Stomach (tissue), 9 donors: ENCODE data around the gene DRAXIN. TPM values are rescaled to one million over a fixed set of nuclear protein-coding genes. Genes with fewer than 3 reads are reported as not detected.

ENCODE experiments used
- DNase-seq, 2 donors: peaks; one replicate each; pipeline versions ENCODE4 v3.0.0 to v3.0.0-alpha.2; 2013 to 2019
- H3K27ac ChIP-seq, 5 donors: fragments of 200-600 bp in 4 of 5; sonication (generic) in 4 of 5; one replicate each; pipeline ENCODE4 v1.5.1; 2013 to 2019; ENCODE audit warnings: mild to moderate bottlenecking in 1 of 5, moderate library complexity in 1 of 5
- H3K27me3 ChIP-seq, 3 donors: fragments of 200-600 bp; sonication (generic); one replicate each; pipeline ENCODE4 v1.5.1; 2017 to 2019; ENCODE audit warnings: mixed run types in 1 of 3
- H3K36me3 ChIP-seq, 4 donors: fragments of 200-600 bp; sonication (generic); 1 replicate in 3 of 4; 2 replicates in 1 of 4; pipeline ENCODE4 v1.5.1; 2016 to 2019
- H3K4me1 ChIP-seq, 4 donors: fragments of 200-600 bp; sonication (generic); one replicate each; pipeline ENCODE4 v1.5.1; 2016 to 2019
- H3K4me3 ChIP-seq, 4 donors: fragments of 200-600 bp; sonication (generic) in 3 of 4; one replicate each; pipeline ENCODE4 v1.5.1; 2016 to 2019; ENCODE audit warnings: mild to moderate bottlenecking in 1 of 4
- H3K9me3 ChIP-seq, 4 donors: fragments of 200-600 bp; sonication (generic); one replicate each; pipeline ENCODE4 v1.5.1; 2016 to 2019
- EP300 ChIP-seq: sonication (generic); formaldehyde crosslinking; IDR thresholded peaks from one replicate; pipeline ENCODE4 v1.6.1; 2017; ENCODE audit warnings: antibody characterized with exemption
- POLR2A ChIP-seq, 4 donors: fragments of 450-650 bp; IDR thresholded peaks; one replicate each; pipeline ENCODE4 v1.6.1; 2016; ENCODE audit warnings: antibody characterized with exemption in 4 of 4, control low read depth in 2 of 4, mild to moderate bottlenecking in 1 of 4, moderate library complexity in 1 of 4
- POLR2AphosphoS5 ChIP-seq, 3 donors: sonication (generic); formaldehyde crosslinking; IDR thresholded peaks; one replicate each; pipeline ENCODE4 v1.6.1; 2016; ENCODE audit warnings: antibody characterized with exemption in 3 of 3
- WGBS, 5 donors: extraction: QIAGEN DNeasy Blood & Tissue Kit in 3 of 5; methylation state at CpG; one replicate each; pipeline versions ENCODE4 v1.1.5 to v1.1.7; 2013 to 2018; 5-methylcytosine and 5-hydroxymethylcytosine counted together
- intact Hi-C: fragments of 100-400 bp; cut with DNase I; formaldehyde crosslinking; loops from one replicate; pipeline ENCODE4 v1.15.1; 2023; ENCODE audit warnings: low total_unique reads
- polyA plus RNA-seq, 3 donors: library from polyadenylated mRNA; stranded (reverse); fragments of 200-250 nt; gene quantifications; one replicate each; pipeline ENCODE4 v1.2.3, GENCODE V29; 2013
- total RNA-seq, 5 donors: library from RNA; depleted of rRNA; stranded (reverse); fragments of >200 nt; gene quantifications; one replicate each; pipeline versions ENCODE4 v1.1.0 to v1.2.3, GENCODE V29; 2014 to 2016
- TF ChIP-seq, protein P1 (sequence below), 7 experiments: fragments of 450-650 bp in 4 of 7; fragments of 200-600 bp in 3 of 7; sonication (generic) in 3 of 7; IDR thresholded peaks; one replicate each; pipeline ENCODE4 v1.5.1; 2016 to 2019; ENCODE audit warnings: antibody characterized with exemption in 7 of 7, control low read depth in 2 of 7, mild to moderate bottlenecking in 1 of 7
- donor health status: healthy with polysubstance abuse.
- donor health status: Bipolar disorder and iron deficiency.
- donor health status: healthy.

Gene DRAXIN
- total and polyA plus RNA-seq, 8 donors: 0.03 to 0.18 (median 0.06) TPM; not detected in 5

DNA sequence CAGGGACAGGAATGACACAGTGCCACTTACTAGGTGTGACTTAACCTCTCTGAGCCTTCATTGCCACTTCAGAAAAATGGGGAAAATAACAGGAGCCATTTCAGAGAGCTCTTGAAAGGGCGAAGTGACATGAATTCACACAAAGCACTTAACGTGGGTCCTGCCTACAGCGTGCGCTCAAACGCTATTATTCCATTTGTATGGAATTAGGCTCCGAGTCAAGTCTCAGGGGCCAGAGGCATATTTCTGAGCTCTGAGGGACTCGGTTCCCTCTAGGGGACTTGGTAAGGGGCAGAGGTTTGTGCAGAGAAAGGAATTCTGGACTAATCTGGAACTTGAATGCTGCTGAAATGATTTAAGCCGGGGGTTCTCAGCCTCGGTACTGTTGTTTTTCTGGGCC is 14.1 kb downstream of the DRAXIN start:
- Histone ChIP-seq H3K27ac (no peak overlapping the region), H3K9me3 (no peaks in the 10 kb centered on the region), H3K4me1 (peaks cover 0 to 20% (median 14%) of the 10 kb centered on the region in 4 donors), H3K27me3 (peaks cover 0 to 61% (median 23%) of the 10 kb centered on the region in 3 donors), H3K4me3 (no peak overlapping the region), H3K36me3 (no peaks in the 10 kb centered on the region)
- WGBS, 5 donors: 84 to 90% (median 86%) methylated on average over 9 of the region's 9 CpGs
- TF ChIP-seq, protein P1, sequence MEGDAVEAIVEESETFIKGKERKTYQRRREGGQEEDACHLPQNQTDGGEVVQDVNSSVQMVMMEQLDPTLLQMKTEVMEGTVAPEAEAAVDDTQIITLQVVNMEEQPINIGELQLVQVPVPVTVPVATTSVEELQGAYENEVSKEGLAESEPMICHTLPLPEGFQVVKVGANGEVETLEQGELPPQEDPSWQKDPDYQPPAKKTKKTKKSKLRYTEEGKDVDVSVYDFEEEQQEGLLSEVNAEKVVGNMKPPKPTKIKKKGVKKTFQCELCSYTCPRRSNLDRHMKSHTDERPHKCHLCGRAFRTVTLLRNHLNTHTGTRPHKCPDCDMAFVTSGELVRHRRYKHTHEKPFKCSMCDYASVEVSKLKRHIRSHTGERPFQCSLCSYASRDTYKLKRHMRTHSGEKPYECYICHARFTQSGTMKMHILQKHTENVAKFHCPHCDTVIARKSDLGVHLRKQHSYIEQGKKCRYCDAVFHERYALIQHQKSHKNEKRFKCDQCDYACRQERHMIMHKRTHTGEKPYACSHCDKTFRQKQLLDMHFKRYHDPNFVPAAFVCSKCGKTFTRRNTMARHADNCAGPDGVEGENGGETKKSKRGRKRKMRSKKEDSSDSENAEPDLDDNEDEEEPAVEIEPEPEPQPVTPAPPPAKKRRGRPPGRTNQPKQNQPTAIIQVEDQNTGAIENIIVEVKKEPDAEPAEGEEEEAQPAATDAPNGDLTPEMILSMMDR (IDR thresholded peaks at IDR 0.05): no peak
- no peak for TF ChIP-seq POLR2AphosphoS5 (IDR thresholded peaks at IDR 0.05)
- TF ChIP-seq EP300: no peak
- TF ChIP-seq POLR2A (IDR thresholded peaks at IDR 0.05): no peak
- DNase-seq: no peak
- intact Hi-C loops: no loop called here

DNA sequence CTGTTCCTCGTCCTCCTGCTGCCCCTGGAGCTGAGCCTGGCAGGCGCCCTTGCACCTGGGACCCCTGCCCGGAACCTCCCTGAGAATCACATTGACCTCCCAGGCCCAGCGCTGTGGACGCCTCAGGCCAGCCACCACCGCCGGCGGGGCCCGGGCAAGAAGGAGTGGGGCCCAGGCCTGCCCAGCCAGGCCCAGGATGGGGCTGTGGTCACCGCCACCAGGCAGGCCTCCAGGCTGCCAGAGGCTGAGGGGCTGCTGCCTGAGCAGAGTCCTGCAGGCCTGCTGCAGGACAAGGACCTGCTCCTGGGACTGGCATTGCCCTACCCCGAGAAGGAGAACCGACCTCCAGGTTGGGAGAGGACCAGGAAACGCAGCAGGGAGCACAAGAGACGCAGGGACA is 14.8 kb downstream of the DRAXIN start:
- no peaks in the 10 kb centered on the region for H3K36me3 ChIP-seq
- DNase-seq: no peak
- H3K27ac ChIP-seq: no peak overlapping the region
- WGBS, 5 donors: 78 to 94% (median 89%) methylated on average over 4 to 14 of the region's 14 CpGs
- TF ChIP-seq POLR2AphosphoS5 (IDR thresholded peaks at IDR 0.05) (no peak), POLR2A (IDR thresholded peaks at IDR 0.05) (no peak), EP300 (no peak)
- TF ChIP-seq, protein P1 (IDR thresholded peaks at IDR 0.05): no peak
- no peaks in the 10 kb centered on the region for H3K9me3 ChIP-seq
- peaks cover 0 to 14% (median 11%) of the 10 kb centered on the region in 4 donors for H3K4me1 ChIP-seq
- peaks cover 0 to 56% (median 17%) of the 10 kb centered on the region in 3 donors for H3K27me3 ChIP-seq
- no peak overlapping the region for H3K4me3 ChIP-seq
- intact Hi-C loops: no loop called here

DNA sequence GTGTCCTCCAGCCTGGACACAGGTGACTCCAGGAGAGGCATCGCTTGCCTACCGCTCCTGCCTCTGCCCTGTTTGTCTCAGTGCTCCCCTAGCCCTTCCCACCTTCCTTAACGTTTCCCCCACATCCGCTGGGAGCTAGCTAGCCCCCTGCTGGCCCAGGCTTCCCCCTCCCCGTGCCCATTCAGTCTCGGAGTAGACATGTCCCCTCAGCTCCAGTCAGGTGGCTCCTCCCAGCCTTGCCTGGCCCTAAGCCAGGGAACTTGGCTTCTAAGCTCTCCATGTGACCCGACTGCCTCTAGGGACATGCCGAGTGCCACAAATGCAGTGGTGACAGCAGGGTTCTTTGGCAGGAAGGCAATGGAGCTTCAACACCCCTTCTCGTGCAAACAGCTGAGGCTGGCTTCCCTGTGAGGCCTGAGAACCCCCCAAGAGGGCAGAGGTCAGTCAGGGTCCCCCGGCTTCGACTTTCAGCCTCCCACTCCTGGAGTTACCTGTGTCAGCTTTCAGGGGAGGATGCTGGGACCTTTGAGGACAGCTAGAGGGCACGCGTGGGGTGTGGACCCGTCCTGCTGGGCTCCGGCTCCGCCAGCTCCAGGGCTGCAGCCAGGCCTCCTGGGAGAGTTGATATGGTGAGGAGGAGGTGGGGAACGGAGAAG is 16.2 kb downstream of the DRAXIN start:
- TF ChIP-seq POLR2AphosphoS5 (IDR thresholded peaks at IDR 0.05) (no peak), EP300 (no peak), POLR2A (IDR thresholded peaks at IDR 0.05) (no peak)
- TF ChIP-seq, protein P1 (IDR thresholded peaks at IDR 0.05): no peak
- Histone ChIP-seq H3K4me3 (no peak overlapping the region), H3K27ac (no peak overlapping the region), H3K4me1 (peaks cover 0 to 11% (median 9%) of the 10 kb centered on the region in 4 donors), H3K9me3 (no peaks in the 10 kb centered on the region), H3K36me3 (no peaks in the 10 kb centered on the region), H3K27me3 (peaks cover 0 to 61% (median 12%) of the 10 kb centered on the region in 3 donors)
- 21 to 47% (median 23%) methylated on average over 12 to 17 of the region's 17 CpGs for WGBS, 5 donors
- intact Hi-C loops: no loop called here
- DNase-seq: peak; percentile 82 to 85

DNA sequence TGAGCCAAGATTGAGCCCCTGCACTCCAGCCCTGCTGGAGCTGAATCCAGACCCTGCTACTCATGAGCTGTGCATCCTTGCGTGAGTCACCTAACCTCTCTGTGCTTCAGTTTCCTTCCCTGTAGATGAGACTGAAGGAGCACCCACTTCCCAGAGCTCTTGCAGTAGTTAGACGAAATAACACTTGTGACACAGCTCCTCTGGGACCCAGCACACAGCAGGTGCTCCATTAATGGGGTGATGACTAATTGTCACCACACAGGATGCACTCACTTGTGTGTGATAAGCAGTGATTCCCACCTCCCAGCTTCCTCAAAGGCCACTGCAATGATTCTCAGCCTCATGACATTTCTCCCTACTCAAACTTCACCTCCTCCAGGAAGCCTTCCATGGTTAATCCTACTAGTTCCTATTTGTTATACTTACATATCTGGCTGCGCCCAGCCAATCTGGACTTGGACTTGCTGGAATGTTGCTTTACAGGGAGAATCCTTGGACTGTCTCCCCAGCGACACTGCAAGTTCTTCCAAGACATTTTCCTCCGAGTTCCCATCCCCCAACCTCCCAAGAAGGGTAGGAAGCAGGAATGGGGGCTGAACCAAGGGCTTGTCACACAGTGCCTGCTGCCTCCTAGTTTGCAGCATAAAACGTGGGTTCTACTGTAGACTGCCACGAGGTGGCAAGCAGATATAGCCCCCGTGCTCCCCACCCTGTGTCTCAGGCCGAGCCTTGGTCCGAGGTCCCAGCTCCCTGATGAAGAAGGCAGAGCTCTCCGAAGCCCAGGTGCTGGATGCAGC is 17.2 kb downstream of the DRAXIN start:
- TF ChIP-seq, protein P1 (IDR thresholded peaks at IDR 0.05): no peak
- TF ChIP-seq EP300 (no peak), POLR2AphosphoS5 (IDR thresholded peaks at IDR 0.05) (no peak)
- no peak for DNase-seq
- no peaks in the 10 kb centered on the region for H3K9me3 ChIP-seq
- no peaks in the 10 kb centered on the region for H3K36me3 ChIP-seq
- H3K4me1 ChIP-seq: peaks cover 0 to 11% (median 9%) of the 10 kb centered on the region in 4 donors
- intact Hi-C loops: no loop called here
- no peak overlapping the region for H3K27ac ChIP-seq
- peaks cover 0 to 53% (median 10%) of the 10 kb centered on the region in 3 donors for H3K27me3 ChIP-seq
- WGBS, 5 donors: 63 to 83% (median 79%) methylated on average over 11 of the region's 11 CpGs
- H3K4me3 ChIP-seq: no peak overlapping the region
